B cell (primary cell): ENCODE results near the gene TBX1. TPM values are rescaled to one million over a fixed set of nuclear protein-coding genes. Genes with fewer than 3 reads are reported as not detected.

Experiments
- ATAC-seq: fragments of 200-7000 bp; cut with Tn5 transposase; one replicate; pipeline ENCODE4 v1.10.0; 2021; ENCODE audit warnings: low read depth, mild to moderate bottlenecking, moderate number of reproducible peaks, moderate library complexity
- CTCF ChIA-PET: fragments of 350-600 bp; sonication (Branson Sonifier 250); formaldehyde crosslinking; loops from one replicate; lab custom pipeline; 2021; ENCODE audit warnings: antibody characterized with exemption, inconsistent platforms; lab: Charles Lee
- POLR2A ChIA-PET: fragments of 350-600 bp; sonication (Branson Sonifier 250); formaldehyde crosslinking; loops from one replicate; lab custom pipeline; 2021; ENCODE audit warnings: antibody characterized with exemption; lab: Charles Lee
- DNase-seq: peaks from one replicate; pipeline ENCODE4 v3.0.0; 2013
- H2AFZ ChIP-seq: 2 replicates; pipeline ENCODE4 v1.6.1; 2012; ENCODE audit warnings: mild to moderate bottlenecking, low read depth, low read length; ENCODE audit not compliant: insufficient read depth, poor library complexity, severe bottlenecking
- H3K27ac ChIP-seq, 2 donors: 1 replicate in 1 of 2; 2 replicates in 1 of 2; pipeline ENCODE4 v1.5.1; 2012 to 2013; ENCODE audit warnings: low read length in 2 of 2, mild to moderate bottlenecking in 2 of 2, moderate library complexity in 1 of 2
- H3K27me3 ChIP-seq, 4 experiments: fragments of 200-600 bp in 1 of 4; sonication (generic) in 1 of 4; replicated peaks in 1 of 4; 1 replicate in 2 of 4; 2 replicates in 2 of 4; pipeline versions ENCODE4 v1.6.1 to v1.7.0; 2013 to 2016; ENCODE audit warnings: low read length in 3 of 4, mild to moderate bottlenecking in 2 of 4, mixed read lengths in 1 of 4, moderate library complexity in 1 of 4; ENCODE audit not compliant: insufficient read depth in 4 of 4, control insufficient read depth in 3 of 4; ENCODE audit errors: control extremely low read depth in 1 of 4
- H3K36me3 ChIP-seq, 2 experiments: replicated peaks in 1 of 2; 1 replicate in 1 of 2; 2 replicates in 1 of 2; pipeline versions ENCODE4 v1.6.1 to v1.7.1; 2013; ENCODE audit warnings: low read length in 1 of 2; ENCODE audit not compliant: insufficient read depth in 2 of 2, control insufficient read depth in 1 of 2; ENCODE audit errors: control extremely low read depth in 1 of 2, extremely low read depth in 1 of 2
- H3K4me1 ChIP-seq, 2 donors: fragments of 200-600 bp in 1 of 2; sonication (generic) in 1 of 2; 1 replicate in 1 of 2; 2 replicates in 1 of 2; pipeline versions ENCODE4 v1.5.1 to v1.6.1; 2013 to 2017; ENCODE audit warnings: low read length in 2 of 2; ENCODE audit not compliant: control insufficient read depth in 2 of 2, insufficient read depth in 2 of 2
- H3K4me2 ChIP-seq: replicated peaks from 2 replicates; pipeline ENCODE3; 2012; ENCODE audit warnings: mild to moderate bottlenecking, low read depth, low read length; ENCODE audit not compliant: poor library complexity, severe bottlenecking
- H3K4me3 ChIP-seq, 5 experiments: fragments of 200-600 bp in 1 of 5; sonication (generic) in 1 of 5; 1 replicate in 3 of 5; 2 replicates in 2 of 5; pipeline versions ENCODE4 v1.5.1 to v1.7.0; 2011 to 2016; ENCODE audit warnings: low read length in 4 of 5, mild to moderate bottlenecking in 4 of 5, low read depth in 2 of 5, control low read depth in 1 of 5, moderate library complexity in 1 of 5; ENCODE audit not compliant: insufficient read depth in 1 of 5; ENCODE audit errors: control extremely low read depth in 1 of 5, extremely low read depth in 1 of 5
- H3K79me2 ChIP-seq: fragments of 200-600 bp; sonication (generic); one replicate; pipeline ENCODE4 v1.6.0; 2016; ENCODE audit warnings: low read length; ENCODE audit not compliant: control insufficient read depth, insufficient read depth
- H3K9ac ChIP-seq: fragments of 200-600 bp; sonication (generic); 2 replicates; pipeline ENCODE4 v1.6.1; 2017; ENCODE audit warnings: mild to moderate bottlenecking, low read length, moderate library complexity
- H3K9me3 ChIP-seq, 3 donors: one replicate each; pipeline versions ENCODE4 v1.6.1 to v1.7.1; 2013; ENCODE audit warnings: low read length in 2 of 3; ENCODE audit not compliant: control insufficient read depth in 2 of 3, insufficient read depth in 1 of 3; ENCODE audit errors: control extremely low read depth in 1 of 3
- H4K20me1 ChIP-seq: 2 replicates; pipeline ENCODE4 v1.6.0; 2012; ENCODE audit warnings: mild to moderate bottlenecking, low read length; ENCODE audit not compliant: insufficient read depth, control insufficient read depth, poor library complexity, severe bottlenecking
- H3K27ac Mint-ChIP-seq: one replicate; pipeline ENCODE4 v1.8.0; 2021; ENCODE audit warnings: mixed read lengths
- H3K27me3 Mint-ChIP-seq: one replicate; pipeline ENCODE4 v1.8.0; 2021; ENCODE audit warnings: mixed read lengths
- H3K4me1 Mint-ChIP-seq: one replicate; pipeline ENCODE4 v1.8.0; 2021; ENCODE audit warnings: mixed read lengths
- H3K4me3 Mint-ChIP-seq: one replicate; pipeline ENCODE4 v1.8.0; 2021; ENCODE audit warnings: mixed read lengths
- H3K9me3 Mint-ChIP-seq: one replicate; pipeline ENCODE4 v1.8.0; 2022; ENCODE audit warnings: mixed read lengths; ENCODE audit not compliant: insufficient read depth
- EZH2 ChIP-seq: IDR thresholded peaks from 2 replicates; pipeline ENCODE4 v1.6.1; 2012; ENCODE audit warnings: borderline replicate concordance, low read depth, mild to moderate bottlenecking, moderate library complexity, low read length; ENCODE audit not compliant: insufficient read depth, poor library complexity, severe bottlenecking
- WGBS: methylation state at CpG from one replicate; pipeline ENCODE4 v1.1.5; 2013; ENCODE audit warnings: missing lambda C conversion rate; ENCODE audit not compliant: insufficient coverage; 5-methylcytosine and 5-hydroxymethylcytosine counted together
- intact Hi-C: fragments of 100-400 bp; cut with micrococcal nuclease; formaldehyde crosslinking; loops from one replicate; pipeline ENCODE4 v1.10.0; 2022
- polyA plus RNA-seq: library from polyadenylated mRNA; depleted of rRNA; stranded (reverse); fragments of >200 nt; gene quantifications from 2 replicates; pipeline ENCODE4 v1.2.3, GENCODE V29; 2012
- total RNA-seq, 2 donors: library from RNA; stranded (reverse); fragments of 120-200 nt in 1 of 2; gene quantifications; 1 replicate in 1 of 2; 2 replicates in 1 of 2; pipeline versions ENCODE4 v1.2.3 to v1.2.4, GENCODE V29; 2013 to 2022
- TF ChIP-seq, protein P1 (sequence below): fragments of 200-600 bp; IDR thresholded peaks from one replicate; pipeline ENCODE4 v1.8.0; 2022; ENCODE audit warnings: antibody characterized with exemption, mild to moderate bottlenecking

TBX1 gene
- total and polyA plus RNA-seq, 2 donors (not counting 1 experiment from before 2014, with no cell fraction given): not detected

GRCh38 chr22:19739911-19740449, 20.6 kb upstream of the TBX1 start:
- WGBS: 76% methylated on average over 3 of the region's 7 CpGs
- DNase-seq (no peak), ATAC-seq (no peak)
- Histone ChIP-seq H3K4me2 (no peak overlapping the region), H3K36me3 (no peaks in the 10 kb centered on the region), H3K9ac (no peak overlapping the region), H2AFZ (no peak overlapping the region), H4K20me1 (no peaks in the 10 kb centered on the region), H3K9me3 (no peaks in the 10 kb centered on the region), H3K27ac (no peak overlapping the region), H3K27me3 (no peaks in the 10 kb centered on the region), H3K79me2 (no peaks in the 10 kb centered on the region), H3K4me3 (no peak overlapping the region), H3K4me1 (no peaks in the 10 kb centered on the region)
- intact Hi-C loops: no loop called here
- no peaks in the 10 kb centered on the region for H3K4me1 Mint-ChIP-seq
- H3K9me3 Mint-ChIP-seq: no peaks in the 10 kb centered on the region
- no peak overlapping the region for H3K4me3 Mint-ChIP-seq
- H3K27me3 Mint-ChIP-seq: no peaks in the 10 kb centered on the region
- H3K27ac Mint-ChIP-seq: no peak overlapping the region
- POLR2A ChIA-PET: no interaction called here
- TF ChIP-seq EZH2: no peak
- TF ChIP-seq, protein P1, sequence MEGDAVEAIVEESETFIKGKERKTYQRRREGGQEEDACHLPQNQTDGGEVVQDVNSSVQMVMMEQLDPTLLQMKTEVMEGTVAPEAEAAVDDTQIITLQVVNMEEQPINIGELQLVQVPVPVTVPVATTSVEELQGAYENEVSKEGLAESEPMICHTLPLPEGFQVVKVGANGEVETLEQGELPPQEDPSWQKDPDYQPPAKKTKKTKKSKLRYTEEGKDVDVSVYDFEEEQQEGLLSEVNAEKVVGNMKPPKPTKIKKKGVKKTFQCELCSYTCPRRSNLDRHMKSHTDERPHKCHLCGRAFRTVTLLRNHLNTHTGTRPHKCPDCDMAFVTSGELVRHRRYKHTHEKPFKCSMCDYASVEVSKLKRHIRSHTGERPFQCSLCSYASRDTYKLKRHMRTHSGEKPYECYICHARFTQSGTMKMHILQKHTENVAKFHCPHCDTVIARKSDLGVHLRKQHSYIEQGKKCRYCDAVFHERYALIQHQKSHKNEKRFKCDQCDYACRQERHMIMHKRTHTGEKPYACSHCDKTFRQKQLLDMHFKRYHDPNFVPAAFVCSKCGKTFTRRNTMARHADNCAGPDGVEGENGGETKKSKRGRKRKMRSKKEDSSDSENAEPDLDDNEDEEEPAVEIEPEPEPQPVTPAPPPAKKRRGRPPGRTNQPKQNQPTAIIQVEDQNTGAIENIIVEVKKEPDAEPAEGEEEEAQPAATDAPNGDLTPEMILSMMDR: no peak
- CTCF ChIA-PET: no interaction called here

DNA sequence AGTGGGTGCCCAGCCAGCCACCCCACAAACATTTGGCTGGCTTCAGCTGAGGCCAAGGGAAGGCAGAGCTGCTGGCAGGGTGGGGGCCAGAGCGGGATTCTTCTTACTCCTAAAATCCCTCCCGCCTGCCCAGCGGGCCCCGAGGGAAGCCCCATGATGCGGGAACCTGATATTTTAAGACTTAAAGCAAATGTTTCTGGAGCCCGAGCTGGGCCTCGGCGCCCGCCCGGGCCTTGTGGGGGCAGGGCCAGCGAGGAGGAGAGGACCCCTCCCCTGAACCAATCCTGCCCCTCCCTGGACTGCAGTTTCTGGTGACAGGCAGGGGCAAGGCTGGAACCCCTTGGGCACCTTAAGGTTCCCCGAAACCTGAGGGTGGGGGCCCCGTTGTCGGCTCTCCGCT, 20.0 kb upstream of the TBX1 start:
- POLR2A ChIA-PET: no interaction called here
- Mint-ChIP-seq H3K4me1 (no peaks in the 10 kb centered on the region), H3K4me3 (no peak overlapping the region)

More for the DNA sequence above, 20.0 kb upstream of the TBX1 start:
- no peak overlapping the region for H2AFZ ChIP-seq
- Mint-ChIP-seq H3K27ac (no peak overlapping the region), H3K9me3 (no peaks in the 10 kb centered on the region), H3K27me3 (no peaks in the 10 kb centered on the region)
- no peaks in the 10 kb centered on the region for H3K79me2 ChIP-seq
- no peak for ATAC-seq
- no peaks in the 10 kb centered on the region for H4K20me1 ChIP-seq
- H3K4me3 ChIP-seq: no peak overlapping the region
- CTCF ChIA-PET: interaction anchor here (0.8 kb wide), 1 partner anchor 10 kb away, joined by 3 read pairs; no protein-coding TSS in a partner anchor
- H3K4me2 ChIP-seq: no peak overlapping the region
- H3K27me3 ChIP-seq: no peaks in the 10 kb centered on the region
- no peak overlapping the region for H3K9ac ChIP-seq
- no peak for TF ChIP-seq EZH2
- TF ChIP-seq, protein P1: no peak
- no peaks in the 10 kb centered on the region for H3K9me3 ChIP-seq
- no peaks in the 10 kb centered on the region for H3K36me3 ChIP-seq
- 85% methylated on average over 14 of the region's 15 CpGs for WGBS
- DNase-seq: no peak
- no peaks in the 10 kb centered on the region for H3K4me1 ChIP-seq
- H3K27ac ChIP-seq: no peak overlapping the region
- intact Hi-C loops: no loop called here
